Adipocyte (in vitro differentiated cells): ENCODE data around the gene TMEM221.

ENCODE experiments used
- DNase-seq: peaks from one replicate; pipeline ENCODE4 v3.0.0-alpha.2; 2015; ENCODE audit warnings: low read depth
- H3K27me3 ChIP-seq: replicated peaks from 2 replicates; pipeline ENCODE4 v1.7.0; 2013; ENCODE audit warnings: mild to moderate bottlenecking, low read length, moderate library complexity; ENCODE audit not compliant: control insufficient read depth, insufficient read depth
- H3K36me3 ChIP-seq: 2 replicates; pipeline ENCODE4 v1.7.0; 2013; ENCODE audit warnings: low read length, mild to moderate bottlenecking, moderate library complexity; ENCODE audit not compliant: control insufficient read depth, insufficient read depth, severe bottlenecking
- H3K4me1 ChIP-seq: 2 replicates; pipeline ENCODE4 v1.7.0; 2013; ENCODE audit warnings: mild to moderate bottlenecking, low read length, moderate library complexity; ENCODE audit not compliant: control insufficient read depth, insufficient read depth
- H3K4me3 ChIP-seq: 2 replicates; pipeline ENCODE4 v1.7.0; 2013; ENCODE audit warnings: mild to moderate bottlenecking, low read length, moderate library complexity
- H3K9ac ChIP-seq: 2 replicates; pipeline ENCODE4 v1.7.0; 2013; ENCODE audit warnings: mild to moderate bottlenecking, low read length, moderate library complexity
- H3K9me3 ChIP-seq: 2 replicates; pipeline ENCODE4 v1.7.0; 2013; ENCODE audit warnings: mild to moderate bottlenecking, low read length, moderate library complexity; ENCODE audit not compliant: control insufficient read depth

The TMEM221 gene

GRCh38 chr19:17394891-17395415 lies 53.5 kb downstream of the TMEM221 start:
- Histone ChIP-seq H3K27me3 (peaks cover 4% of the 10 kb centered on the region), H3K4me3 (no peak overlapping the region), H3K36me3 (no peaks in the 10 kb centered on the region), H3K4me1 (peaks cover 10% of the 10 kb centered on the region), H3K9me3 (no peaks in the 10 kb centered on the region), H3K9ac (no peak overlapping the region)
- peak; percentile 71 for DNase-seq

GRCh38 chr19:17393914-17394313 lies 54.6 kb downstream of the TMEM221 start, which contains the start of gene CCDC194:
Gene CCDC194 (minus strand): TSS chr19:17394196. CDS start chr19:17394158, 38 bp downstream.
- DNase-seq: no peak
- Histone ChIP-seq H3K4me3 (no peak within 1 kb of the TSS), H3K27me3 (peaks cover 4% of the 10 kb centered on the region), H3K36me3 (no peaks in the 10 kb centered on the region), H3K4me1 (peaks cover 10% of the 10 kb centered on the region), H3K9me3 (peaks cover 6% of the 10 kb centered on the region), H3K9ac (no peak within 1 kb of the TSS)

GRCh38 chr19:17393002-17393401 lies 55.5 kb downstream of the TMEM221 start:
- DNase-seq: no peak

GRCh38 chr19:17391371-17392151 lies 56.9 kb downstream of the TMEM221 start:
- Histone ChIP-seq H3K4me1 (peaks cover 10% of the 10 kb centered on the region), H3K9ac (peak overlapping the region; percentile 50), H3K4me3 (peak overlapping the region; percentile 84), H3K36me3 (no peaks in the 10 kb centered on the region), H3K9me3 (peaks cover 8% of the 10 kb centered on the region), H3K27me3 (peaks cover 4% of the 10 kb centered on the region)
- DNase-seq: no peak

More at GRCh38 chr19:17393002-17393401, 55.5 kb downstream of the TMEM221 start:
- H3K36me3 ChIP-seq: no peaks in the 10 kb centered on the region
- no peak overlapping the region for H3K4me3 ChIP-seq
- peaks cover 8% of the 10 kb centered on the region for H3K9me3 ChIP-seq
- H3K4me1 ChIP-seq: peaks cover 10% of the 10 kb centered on the region
- H3K9ac ChIP-seq: no peak overlapping the region
- peaks cover 4% of the 10 kb centered on the region for H3K27me3 ChIP-seq

- Histone ChIP-seq H3K36me3 (no peaks in the 10 kb centered on the region), H3K27me3 (peaks cover 4% of the 10 kb centered on the region), H3K4me1 (peaks cover 10% of the 10 kb centered on the region), H3K4me3 (peak overlapping the region; percentile 84), H3K9ac (peak overlapping the region; percentile 73), H3K9me3 (peaks cover 8% of the 10 kb centered on the region)
- DNase-seq: peak; percentile 98
Observed at GRCh38 chr19:17390665-17391370, 57.6 kb downstream of the TMEM221 start.

- peaks cover 10% of the 10 kb centered on the region for H3K4me1 ChIP-seq
- H3K36me3 ChIP-seq: no peaks in the 10 kb centered on the region
- peak overlapping the region; percentile 84 for H3K4me3 ChIP-seq
- H3K27me3 ChIP-seq: peaks cover 4% of the 10 kb centered on the region
- H3K9ac ChIP-seq: peak overlapping the region; percentile 73
- peak; percentile 31 for DNase-seq
- H3K9me3 ChIP-seq: peaks cover 8% of the 10 kb centered on the region
Observed at GRCh38 chr19:17389957-17390664, 58.4 kb downstream of the TMEM221 start.

- DNase-seq: no peak
- no peak overlapping the region for H3K9ac ChIP-seq
- peaks cover 10% of the 10 kb centered on the region for H3K4me1 ChIP-seq
- H3K4me3 ChIP-seq: no peak overlapping the region
- peaks cover 8% of the 10 kb centered on the region for H3K9me3 ChIP-seq
- peaks cover 4% of the 10 kb centered on the region for H3K27me3 ChIP-seq
- H3K36me3 ChIP-seq: no peaks in the 10 kb centered on the region
Observed at GRCh38 chr19:17389288-17389687, 59.2 kb downstream of the TMEM221 start.

GRCh38 chr19:17385878-17386611 lies 62.4 kb downstream of the TMEM221 start:
- no peaks in the 10 kb centered on the region for H3K36me3 ChIP-seq
- DNase-seq: peak; percentile 81
- H3K4me3 ChIP-seq: no peak overlapping the region
- H3K4me1 ChIP-seq: peaks cover 5% of the 10 kb centered on the region
- peaks cover 8% of the 10 kb centered on the region for H3K9me3 ChIP-seq
- no peak overlapping the region for H3K9ac ChIP-seq
- H3K27me3 ChIP-seq: no peaks in the 10 kb centered on the region
